ENCODE measurements around the gene PHACTR3.

The PHACTR3 gene

DNA sequence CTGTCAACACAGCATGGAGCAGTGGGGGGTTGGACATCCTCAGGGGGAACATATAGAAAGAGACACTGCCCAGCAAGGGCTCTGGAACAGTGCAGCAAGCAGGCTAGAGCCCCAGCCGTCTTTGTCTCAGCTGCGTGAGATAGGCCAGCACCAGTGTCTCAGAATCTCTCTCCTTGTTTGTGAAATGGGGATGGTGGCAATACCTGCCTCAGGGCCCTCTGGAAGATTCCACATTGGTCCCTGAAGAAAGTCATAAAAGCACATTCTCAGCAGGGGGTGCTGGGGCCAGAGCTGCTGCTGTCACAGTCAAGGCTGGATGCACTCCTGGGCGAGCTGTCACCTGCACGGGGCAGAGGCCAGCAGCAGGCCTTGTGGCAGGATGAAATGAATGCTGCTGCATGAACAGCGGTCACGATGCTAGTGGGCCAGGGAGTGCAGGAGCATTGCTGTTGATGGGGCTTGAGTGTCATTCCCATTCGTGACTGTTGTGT, 207.4 kb downstream of the PHACTR3 start:
- Histone ChIP-seq H3K4me2 (ENCODE audit: low read length) (no peak overlapping the region), H2BK120ac (ENCODE audit: low read depth, low read length) (no peak overlapping the region), H3K27me3 (ENCODE audit: insufficient read depth, low read length, poor library complexity) (no peaks in the 10 kb centered on the region), H3K56ac (ENCODE audit: low read length) (no peak overlapping the region), H3K79me1 (ENCODE audit: low read length) (no peaks in the 10 kb centered on the region), H2BK5ac (ENCODE audit: low read length) (no peak overlapping the region), H3K23ac (ENCODE audit: low read length) (no peak overlapping the region), H3K4me1 (ENCODE audit: control insufficient read depth, low read depth, low read length) (no peaks in the 10 kb centered on the region), H3K79me2 (ENCODE audit: control insufficient read depth, insufficient read depth, low read length) (no peaks in the 10 kb centered on the region), H3K9ac (ENCODE audit: low read length) (no peak overlapping the region), H3K18ac (ENCODE audit: low read length) (no peak overlapping the region), H3K36me3 (ENCODE audit: control insufficient read depth, insufficient read depth, low read length) (no peaks in the 10 kb centered on the region), H2BK15ac (replicated peaks; ENCODE audit: low read depth) (no peak overlapping the region), H3K4me3 (ENCODE audit: low read length) (no peak overlapping the region), H3K4ac (ENCODE audit: low read depth, low read length) (no peak overlapping the region), H3K27ac (ENCODE audit: low read depth, low read length) (no peak overlapping the region), H2AK5ac (ENCODE audit: low read length) (no peak overlapping the region), H4K8ac (ENCODE audit: low read depth, low read length) (no peak overlapping the region), H4K5ac (ENCODE audit: low read length) (no peak overlapping the region)
- DNase-seq, result no peak
- WGBS (ENCODE audit: extremely low coverage, insufficient coverage, low lambda C conversion rate), result no CpG with 5 or more reads among the region's 7 CpGs

DNA sequence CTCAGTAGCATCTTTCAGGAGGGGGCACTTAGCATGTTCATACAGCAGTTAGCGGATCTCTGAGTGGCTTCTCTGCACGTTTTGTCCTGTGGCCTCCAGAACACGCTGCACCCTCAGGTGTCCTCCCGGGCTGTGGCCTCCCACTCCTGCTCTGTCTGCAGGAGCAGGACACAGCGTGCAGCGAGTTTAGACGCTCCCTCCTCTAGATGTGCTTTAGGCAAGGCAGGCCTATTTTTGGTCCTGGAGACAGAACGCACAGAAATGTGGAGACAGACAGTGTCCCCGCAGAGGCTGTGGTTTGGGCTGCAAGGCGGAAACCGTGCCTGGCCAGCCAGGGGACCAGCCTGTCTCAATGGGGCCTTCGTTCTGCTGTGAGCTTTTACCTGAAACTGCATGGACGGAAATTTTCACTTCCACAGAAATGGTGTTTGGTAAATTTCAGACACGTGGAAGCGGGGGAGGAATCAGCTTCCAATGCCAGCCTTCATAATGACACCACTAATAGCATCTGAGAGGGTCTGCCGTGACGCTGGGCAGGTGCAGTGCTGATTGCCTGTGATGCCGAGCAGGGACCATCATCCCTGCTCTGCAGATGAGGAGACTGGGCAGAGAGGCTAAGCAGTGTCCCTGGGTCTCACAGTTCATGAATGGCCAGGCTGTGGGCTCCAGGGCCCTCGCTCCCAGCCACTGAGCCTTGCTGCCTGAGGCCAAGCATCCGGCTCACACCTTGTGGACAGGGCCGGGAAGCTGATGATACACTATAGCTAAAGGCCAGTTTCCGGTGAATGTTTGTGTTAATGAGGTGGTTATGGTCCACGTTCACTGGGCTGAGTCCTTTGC, 208.2 kb downstream of the PHACTR3 start:
- Histone ChIP-seq H2BK15ac (replicated peaks; ENCODE audit: low read depth) (no peak overlapping the region), H3K36me3 (ENCODE audit: control insufficient read depth, insufficient read depth, low read length) (no peaks in the 10 kb centered on the region), H3K56ac (ENCODE audit: low read length) (no peak overlapping the region), H2AK5ac (ENCODE audit: low read length) (no peak overlapping the region), H3K4me3 (ENCODE audit: low read length) (no peak overlapping the region), H3K79me2 (ENCODE audit: control insufficient read depth, insufficient read depth, low read length) (no peaks in the 10 kb centered on the region), H3K27me3 (ENCODE audit: insufficient read depth, low read length, poor library complexity) (no peaks in the 10 kb centered on the region), H3K4me2 (ENCODE audit: low read length) (no peak overlapping the region), H4K5ac (ENCODE audit: low read length) (no peak overlapping the region), H3K18ac (ENCODE audit: low read length) (no peak overlapping the region), H3K4me1 (ENCODE audit: control insufficient read depth, low read depth, low read length) (no peaks in the 10 kb centered on the region), H2BK5ac (ENCODE audit: low read length) (no peak overlapping the region), H3K27ac (ENCODE audit: low read depth, low read length) (no peak overlapping the region), H3K4ac (ENCODE audit: low read depth, low read length) (no peak overlapping the region), H3K79me1 (ENCODE audit: low read length) (no peaks in the 10 kb centered on the region), H3K9ac (ENCODE audit: low read length) (no peak overlapping the region), H3K23ac (ENCODE audit: low read length) (no peak overlapping the region), H2BK120ac (ENCODE audit: low read depth, low read length) (no peak overlapping the region), H4K8ac (ENCODE audit: low read depth, low read length) (no peak overlapping the region)
- no CpG with 5 or more reads among the region's 23 CpGs for WGBS (ENCODE audit: extremely low coverage, insufficient coverage, low lambda C conversion rate)
- no peak for DNase-seq

DNA sequence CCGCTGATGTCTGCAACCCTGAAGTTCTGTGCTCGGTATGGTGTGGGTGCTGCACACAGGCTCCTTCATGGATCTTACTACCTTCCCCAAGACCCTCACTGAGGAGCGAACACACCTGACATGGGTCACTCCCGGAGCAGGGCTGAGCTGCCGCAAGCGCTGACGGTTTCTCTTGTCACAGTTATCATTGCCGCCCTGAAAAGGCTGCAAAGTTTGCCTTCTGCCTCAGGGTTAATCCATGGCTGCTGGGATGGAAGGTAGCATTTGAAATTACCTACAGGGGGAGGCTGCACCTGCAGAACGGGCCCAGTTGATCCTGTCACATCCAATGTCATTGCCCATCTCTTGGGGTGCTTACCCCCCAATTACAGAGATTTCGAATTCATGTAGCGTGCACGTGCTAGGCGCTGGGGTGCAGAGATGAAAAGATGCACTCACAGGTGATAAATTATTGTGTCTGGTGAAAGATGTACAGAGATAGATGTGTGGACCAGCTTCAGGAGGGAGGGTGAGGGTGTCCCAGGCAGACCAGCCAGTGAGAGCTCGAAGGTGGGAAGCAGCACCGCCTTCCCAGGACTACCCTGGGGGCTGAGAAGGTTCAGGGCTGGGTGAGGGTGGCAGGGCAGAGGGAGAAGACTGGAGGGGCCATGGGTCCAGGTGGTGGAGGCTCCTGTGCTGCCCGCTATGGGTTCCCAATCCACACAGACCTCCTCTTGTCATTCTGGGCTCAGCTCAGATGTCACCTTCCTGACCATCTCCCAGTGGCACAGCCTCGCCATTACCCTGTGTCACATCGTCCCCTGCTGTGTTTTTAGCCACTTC, 209.0 kb downstream of the PHACTR3 start:
- Histone ChIP-seq H3K36me3 (ENCODE audit: control insufficient read depth, insufficient read depth, low read length) (no peaks in the 10 kb centered on the region), H3K18ac (ENCODE audit: low read length) (no peak overlapping the region), H3K4me1 (ENCODE audit: control insufficient read depth, low read depth, low read length) (no peaks in the 10 kb centered on the region), H3K56ac (ENCODE audit: low read length) (no peak overlapping the region), H3K79me2 (ENCODE audit: control insufficient read depth, insufficient read depth, low read length) (no peaks in the 10 kb centered on the region), H4K8ac (ENCODE audit: low read depth, low read length) (no peak overlapping the region), H3K27ac (ENCODE audit: low read depth, low read length) (no peak overlapping the region), H3K4me3 (ENCODE audit: low read length) (no peak overlapping the region), H2BK15ac (replicated peaks; ENCODE audit: low read depth) (no peak overlapping the region), H3K4me2 (ENCODE audit: low read length) (no peak overlapping the region), H3K9ac (ENCODE audit: low read length) (no peak overlapping the region), H3K4ac (ENCODE audit: low read depth, low read length) (no peak overlapping the region), H2AK5ac (ENCODE audit: low read length) (no peak overlapping the region), H3K23ac (ENCODE audit: low read length) (no peak overlapping the region), H4K5ac (ENCODE audit: low read length) (no peak overlapping the region), H3K27me3 (ENCODE audit: insufficient read depth, low read length, poor library complexity) (no peaks in the 10 kb centered on the region), H3K79me1 (ENCODE audit: low read length) (no peaks in the 10 kb centered on the region), H2BK120ac (ENCODE audit: low read depth, low read length) (no peak overlapping the region), H2BK5ac (ENCODE audit: low read length) (no peak overlapping the region)
- no CpG with 5 or more reads among the region's 18 CpGs for WGBS (ENCODE audit: extremely low coverage, insufficient coverage, low lambda C conversion rate)
- DNase-seq, result no peak

DNA sequence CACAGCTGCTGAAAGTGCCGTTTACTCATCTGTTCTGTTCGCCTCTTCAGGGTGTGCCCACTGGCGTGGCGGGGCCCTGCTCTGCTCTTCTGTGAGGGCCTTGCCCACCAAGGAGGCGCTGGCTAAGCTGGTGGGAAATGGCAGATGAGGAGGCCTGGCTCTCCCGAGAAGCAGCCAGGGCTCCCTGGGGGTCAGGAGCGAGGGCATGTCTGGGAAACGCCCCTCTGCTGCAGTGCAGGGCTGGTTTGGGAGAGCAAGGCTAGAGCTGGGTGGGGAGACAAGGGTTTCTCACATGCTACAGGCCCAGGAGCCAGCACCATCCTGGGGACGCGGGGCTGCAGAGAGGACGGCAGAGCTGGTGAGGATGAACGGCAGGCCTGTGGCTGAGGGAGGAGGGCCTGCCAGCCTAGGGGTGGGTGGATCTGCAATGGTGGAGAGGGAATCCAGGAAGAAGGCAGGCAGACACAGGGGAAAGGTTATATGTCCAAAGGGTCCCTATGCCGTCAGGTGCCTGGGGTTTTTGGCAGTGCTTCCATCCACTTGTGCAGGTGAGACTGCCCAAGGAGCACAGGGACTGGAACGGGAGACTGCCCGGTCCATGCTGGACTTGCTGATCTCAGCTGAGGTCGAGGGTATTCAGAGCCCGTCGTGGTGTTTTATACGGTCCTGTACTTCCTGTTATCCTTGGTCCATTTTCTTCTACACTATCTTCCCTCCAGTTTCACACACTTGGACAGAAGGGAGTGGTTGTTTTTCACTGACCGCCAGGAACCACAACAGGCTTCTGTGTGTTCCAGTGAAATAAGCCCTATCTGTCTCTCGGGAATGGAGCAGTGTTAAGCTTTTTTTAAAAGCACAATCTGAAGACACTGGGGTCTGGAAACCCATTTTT, 209.9 kb downstream of the PHACTR3 start:
- Histone ChIP-seq H3K27ac (ENCODE audit: low read depth, low read length) (no peak overlapping the region), H3K56ac (ENCODE audit: low read length) (no peak overlapping the region), H3K4me2 (ENCODE audit: low read length) (no peak overlapping the region), H3K4ac (ENCODE audit: low read depth, low read length) (no peak overlapping the region), H3K4me3 (ENCODE audit: low read length) (no peak overlapping the region), H3K27me3 (ENCODE audit: insufficient read depth, low read length, poor library complexity) (no peaks in the 10 kb centered on the region), H2AK5ac (ENCODE audit: low read length) (no peak overlapping the region), H4K8ac (ENCODE audit: low read depth, low read length) (no peak overlapping the region), H3K4me1 (ENCODE audit: control insufficient read depth, low read depth, low read length) (no peaks in the 10 kb centered on the region), H2BK5ac (ENCODE audit: low read length) (no peak overlapping the region), H3K79me2 (ENCODE audit: control insufficient read depth, insufficient read depth, low read length) (no peaks in the 10 kb centered on the region), H3K23ac (ENCODE audit: low read length) (no peak overlapping the region), H3K36me3 (ENCODE audit: control insufficient read depth, insufficient read depth, low read length) (no peaks in the 10 kb centered on the region), H3K9ac (ENCODE audit: low read length) (no peak overlapping the region), H3K18ac (ENCODE audit: low read length) (no peak overlapping the region), H2BK15ac (replicated peaks; ENCODE audit: low read depth) (no peak overlapping the region), H2BK120ac (ENCODE audit: low read depth, low read length) (no peak overlapping the region), H4K5ac (ENCODE audit: low read length) (no peak overlapping the region), H3K79me1 (ENCODE audit: low read length) (no peaks in the 10 kb centered on the region)
- WGBS (ENCODE audit: extremely low coverage, insufficient coverage, low lambda C conversion rate), result no CpG with 5 or more reads among the region's 21 CpGs
- no peak for DNase-seq

DNA sequence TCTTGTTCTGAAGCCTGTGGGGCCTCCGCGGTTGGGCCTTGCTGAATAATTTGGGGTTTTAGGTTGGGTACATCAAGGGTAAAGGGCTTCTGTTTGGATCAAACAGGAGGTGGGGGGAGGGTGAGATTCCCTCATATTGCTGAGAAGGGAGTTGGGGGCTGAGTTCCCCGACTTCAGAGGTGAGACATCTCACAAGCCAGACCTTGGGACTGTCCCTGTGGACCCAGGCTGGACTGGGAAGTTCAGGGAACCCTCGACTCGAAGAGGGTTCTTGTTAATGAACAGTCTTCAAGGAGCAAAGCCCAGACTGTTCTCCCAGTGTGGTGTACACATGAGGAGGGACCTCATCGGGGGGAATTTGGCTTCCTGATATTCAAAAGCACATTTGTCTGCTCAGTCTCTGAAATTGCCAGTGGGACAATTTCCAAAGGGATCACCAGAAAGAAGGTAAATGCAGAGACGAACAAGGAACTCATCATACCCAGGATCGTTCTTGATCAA, 210.6 kb downstream of the PHACTR3 start:
- Histone ChIP-seq H3K4me3 (ENCODE audit: low read length) (no peak overlapping the region), H3K9ac (ENCODE audit: low read length) (no peak overlapping the region), H2AK5ac (ENCODE audit: low read length) (no peak overlapping the region), H3K4me2 (ENCODE audit: low read length) (no peak overlapping the region), H2BK5ac (ENCODE audit: low read length) (no peak overlapping the region), H3K56ac (ENCODE audit: low read length) (no peak overlapping the region), H3K79me2 (ENCODE audit: control insufficient read depth, insufficient read depth, low read length) (no peaks in the 10 kb centered on the region), H3K23ac (ENCODE audit: low read length) (no peak overlapping the region), H3K4me1 (ENCODE audit: control insufficient read depth, low read depth, low read length) (no peaks in the 10 kb centered on the region), H3K4ac (ENCODE audit: low read depth, low read length) (no peak overlapping the region), H4K8ac (ENCODE audit: low read depth, low read length) (no peak overlapping the region), H2BK120ac (ENCODE audit: low read depth, low read length) (no peak overlapping the region), H3K18ac (ENCODE audit: low read length) (no peak overlapping the region), H2BK15ac (replicated peaks; ENCODE audit: low read depth) (no peak overlapping the region), H3K27me3 (ENCODE audit: insufficient read depth, low read length, poor library complexity) (no peaks in the 10 kb centered on the region), H3K79me1 (ENCODE audit: low read length) (no peaks in the 10 kb centered on the region), H3K36me3 (ENCODE audit: control insufficient read depth, insufficient read depth, low read length) (no peaks in the 10 kb centered on the region), H4K5ac (ENCODE audit: low read length) (no peak overlapping the region), H3K27ac (ENCODE audit: low read depth, low read length) (no peak overlapping the region)
- DNase-seq, result no peak
- WGBS (ENCODE audit: extremely low coverage, insufficient coverage, low lambda C conversion rate), result no CpG with 5 or more reads among the region's 8 CpGs
